ENCODE data around the gene NDFIP1.
"Not testable (repeated sequence)": the region's sequence is repeated elsewhere in the genome, so short reads cannot be mapped to it uniquely, and the experiment has no call there.

NDFIP1 gene

DNA sequence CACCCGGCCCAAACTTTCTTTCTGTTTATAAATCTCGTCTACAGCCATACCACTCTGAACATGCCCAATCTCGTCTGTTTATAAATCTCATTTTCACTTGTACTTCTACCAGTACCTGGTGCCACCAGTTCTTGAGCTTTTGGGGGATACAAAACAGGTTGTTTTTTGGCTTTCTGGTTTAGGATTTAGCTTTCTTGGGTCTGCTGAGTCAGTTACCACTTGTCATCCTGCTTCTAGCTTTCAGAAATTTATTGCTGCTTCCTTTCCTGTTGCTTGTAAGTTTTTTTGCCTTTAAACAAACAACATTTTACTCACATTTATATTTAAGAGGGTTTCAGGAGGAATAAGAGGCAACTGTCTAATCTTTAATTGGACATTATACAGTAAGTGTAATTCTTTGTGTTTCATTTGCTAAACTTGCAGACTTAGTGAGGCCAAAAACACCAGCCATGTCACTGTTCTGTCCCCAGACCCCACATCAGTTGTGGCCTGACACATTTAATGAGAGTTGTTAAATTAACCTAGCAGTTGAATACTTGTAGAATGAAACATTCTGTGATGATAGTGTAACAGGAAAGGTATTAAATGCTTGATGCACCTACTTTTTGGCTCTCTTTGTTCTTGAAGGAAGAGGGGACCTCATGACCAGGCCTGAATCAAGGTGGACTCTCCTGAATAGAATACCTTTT is 11.8 kb downstream of the NDFIP1 start:
- no peak for DNase-seq

GRCh38 chr5:142122121-142122520 is 13.5 kb downstream of the NDFIP1 start:
- DNase-seq: no peak

- DNase-seq: no peak
Observed at GRCh38 chr5:142125378-142125777, 16.8 kb downstream of the NDFIP1 start.

GRCh38 chr5:142125963-142126362 is 17.4 kb downstream of the NDFIP1 start:
- DNase-seq: no peak

- no peak for DNase-seq
Observed at GRCh38 chr5:142128675-142129208, 20.2 kb downstream of the NDFIP1 start.

GRCh38 chr5:142129446-142130066 is 21.0 kb downstream of the NDFIP1 start:
- DNase-seq: no peak

DNA sequence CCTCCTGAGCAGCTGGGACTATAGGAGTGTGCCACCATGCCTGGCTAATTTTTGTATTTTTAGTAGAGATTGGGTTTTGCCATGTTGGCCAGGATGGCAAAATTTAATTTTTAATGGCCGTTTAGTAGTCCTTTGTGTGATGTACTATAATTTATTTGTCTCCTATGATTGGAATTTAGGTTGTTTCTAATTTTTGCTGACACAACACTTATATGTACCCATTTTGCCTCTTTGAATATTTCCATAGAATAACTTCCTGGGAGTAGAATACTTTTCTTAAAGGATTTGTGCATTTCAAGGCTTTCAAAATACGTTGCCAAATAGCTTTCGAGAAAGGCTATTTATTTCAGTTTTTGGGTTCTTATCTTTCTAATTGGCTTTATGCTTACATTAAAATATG is 22.8 kb downstream of the NDFIP1 start:
- DNase-seq: no peak

DNA sequence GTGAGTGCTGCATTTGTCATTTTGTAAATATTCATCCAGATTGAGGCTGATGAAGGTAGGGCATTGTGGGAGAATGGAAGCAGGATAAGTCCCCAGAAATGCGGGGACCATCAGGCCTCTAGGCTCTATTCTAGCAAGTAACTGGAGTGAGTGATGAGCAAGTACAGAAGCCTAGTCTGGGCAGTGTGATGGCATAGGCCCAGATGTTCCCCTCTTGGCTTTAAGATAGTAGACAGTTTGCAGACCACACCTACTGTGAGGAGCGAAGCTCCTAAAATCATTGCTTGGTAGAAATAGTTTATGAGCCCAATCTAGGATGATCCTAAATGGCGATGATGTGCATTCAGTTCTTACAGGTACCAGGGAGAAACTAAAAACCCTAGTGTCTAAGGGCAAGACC is 24.3 kb downstream of the NDFIP1 start:
- no peak for DNase-seq

DNA sequence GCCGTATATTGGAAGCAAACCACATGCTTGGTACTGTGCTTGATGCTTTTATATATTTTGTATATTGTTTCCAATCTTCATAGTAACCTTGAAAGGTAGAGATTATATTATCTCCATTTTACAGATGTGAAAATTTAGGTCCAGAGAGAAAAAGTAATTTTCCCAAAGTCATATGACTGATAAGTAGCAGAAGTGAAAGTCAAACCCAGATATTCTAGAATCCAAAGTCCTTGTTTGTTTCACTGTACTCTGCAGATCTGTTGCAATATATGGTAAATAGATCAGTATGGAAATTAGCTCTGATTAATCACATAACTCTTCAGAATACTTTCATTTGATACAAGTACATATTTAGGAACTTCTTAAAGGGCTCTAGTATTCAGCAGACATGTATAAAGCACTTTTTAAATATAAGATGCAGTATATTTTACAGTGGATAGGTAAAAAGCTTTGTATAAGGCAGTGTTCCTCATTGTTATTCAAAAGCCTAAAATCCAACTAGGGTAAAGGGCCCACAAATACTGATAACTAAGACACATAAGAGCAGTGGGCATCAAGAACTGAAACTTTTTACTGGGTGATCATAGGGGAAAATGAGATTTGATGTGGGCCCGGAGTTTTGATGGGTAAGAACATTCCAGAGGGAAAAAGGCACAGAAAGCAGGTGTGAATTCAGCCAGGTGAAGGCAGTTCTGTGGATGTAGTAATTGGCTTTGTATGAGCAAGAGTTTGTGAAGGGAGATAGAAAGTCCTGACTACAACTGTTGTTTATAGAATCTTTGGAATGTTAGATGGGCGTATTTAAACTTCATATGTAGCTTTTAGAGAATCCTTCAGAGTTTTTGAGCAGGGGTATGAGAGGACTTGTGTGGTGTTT is 25.0 kb downstream of the NDFIP1 start:
- DNase-seq: no peak

DNA sequence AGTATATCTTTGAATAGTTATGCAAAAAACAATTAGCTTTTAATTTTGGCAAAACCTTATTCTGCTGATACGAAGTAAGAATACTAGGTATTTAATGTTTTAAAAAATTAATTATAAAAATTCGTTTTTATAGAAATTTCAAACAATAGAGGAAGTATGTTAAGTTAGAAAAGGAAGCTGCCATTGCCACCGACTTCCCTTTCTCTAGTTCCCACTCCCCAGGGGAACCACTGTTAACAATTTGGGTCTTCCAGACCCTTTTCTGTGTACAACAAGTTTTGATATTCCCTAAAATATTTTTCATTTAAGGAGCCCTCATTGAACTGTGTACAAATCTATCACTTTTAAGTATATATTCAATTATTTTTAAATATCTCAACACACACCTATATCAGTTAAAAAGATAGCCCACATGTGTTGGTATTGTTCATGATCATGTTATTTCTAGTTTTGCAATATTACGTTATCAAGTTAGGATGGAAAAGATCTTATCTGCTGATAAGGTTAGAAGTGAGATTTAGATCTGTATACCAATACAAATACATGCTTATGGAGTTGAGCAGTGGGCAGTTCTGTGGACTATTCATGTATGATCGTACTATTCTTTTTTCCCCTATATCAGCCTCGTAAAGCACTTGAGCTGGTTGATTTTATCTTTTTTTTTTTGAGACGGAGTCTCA is 25.9 kb downstream of the NDFIP1 start:
- DNase-seq: no peak

- DNase-seq: no peak
Observed at GRCh38 chr5:142141463-142141862, 32.9 kb downstream of the NDFIP1 start.

GRCh38 chr5:142143878-142144277 is 35.3 kb downstream of the NDFIP1 start:
- DNase-seq: no peak

DNA sequence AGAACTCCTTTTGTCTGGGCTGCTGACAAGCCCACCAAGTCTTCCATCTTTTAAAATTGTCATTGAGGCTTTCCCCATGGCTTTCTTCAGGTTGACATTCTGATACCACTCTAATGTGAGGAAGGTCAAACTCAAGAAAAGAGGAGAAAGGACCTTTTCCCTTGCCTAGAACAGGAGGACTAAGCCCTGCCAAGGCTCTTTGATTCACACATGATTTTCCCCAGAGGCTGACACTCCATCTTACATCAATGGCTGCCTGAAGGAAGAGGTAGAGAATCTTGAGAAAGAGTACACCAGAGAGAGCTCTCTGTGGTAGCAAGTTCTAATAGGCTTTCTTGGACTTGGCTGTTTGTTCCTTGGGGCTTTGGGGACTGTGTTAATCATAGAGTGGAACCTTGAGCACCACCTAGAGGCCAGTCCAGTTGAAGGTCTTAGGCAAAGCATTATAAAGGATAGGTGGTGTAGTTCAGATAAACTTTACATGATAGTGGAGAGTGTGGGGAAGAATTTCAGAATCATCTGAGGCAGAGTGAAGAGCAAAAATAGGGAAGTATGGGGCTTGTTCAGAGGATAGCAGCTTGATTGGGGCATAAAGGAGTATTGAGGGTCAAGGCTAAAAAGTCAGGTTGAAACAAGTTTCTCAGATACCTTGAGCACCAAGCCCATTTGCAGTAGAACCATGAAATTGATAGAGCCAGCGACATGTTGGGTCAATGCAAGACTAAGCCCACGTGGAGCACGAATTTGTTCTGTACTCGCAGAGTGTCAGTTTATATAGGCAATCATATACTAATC is 36.7 kb downstream of the NDFIP1 start:
- no peak for DNase-seq

- no peak for DNase-seq
Observed at GRCh38 chr5:142149363-142149762, 40.8 kb downstream of the NDFIP1 start.

- DNase-seq: no peak
Observed at GRCh38 chr5:142150431-142150830, 41.9 kb downstream of the NDFIP1 start.

DNA sequence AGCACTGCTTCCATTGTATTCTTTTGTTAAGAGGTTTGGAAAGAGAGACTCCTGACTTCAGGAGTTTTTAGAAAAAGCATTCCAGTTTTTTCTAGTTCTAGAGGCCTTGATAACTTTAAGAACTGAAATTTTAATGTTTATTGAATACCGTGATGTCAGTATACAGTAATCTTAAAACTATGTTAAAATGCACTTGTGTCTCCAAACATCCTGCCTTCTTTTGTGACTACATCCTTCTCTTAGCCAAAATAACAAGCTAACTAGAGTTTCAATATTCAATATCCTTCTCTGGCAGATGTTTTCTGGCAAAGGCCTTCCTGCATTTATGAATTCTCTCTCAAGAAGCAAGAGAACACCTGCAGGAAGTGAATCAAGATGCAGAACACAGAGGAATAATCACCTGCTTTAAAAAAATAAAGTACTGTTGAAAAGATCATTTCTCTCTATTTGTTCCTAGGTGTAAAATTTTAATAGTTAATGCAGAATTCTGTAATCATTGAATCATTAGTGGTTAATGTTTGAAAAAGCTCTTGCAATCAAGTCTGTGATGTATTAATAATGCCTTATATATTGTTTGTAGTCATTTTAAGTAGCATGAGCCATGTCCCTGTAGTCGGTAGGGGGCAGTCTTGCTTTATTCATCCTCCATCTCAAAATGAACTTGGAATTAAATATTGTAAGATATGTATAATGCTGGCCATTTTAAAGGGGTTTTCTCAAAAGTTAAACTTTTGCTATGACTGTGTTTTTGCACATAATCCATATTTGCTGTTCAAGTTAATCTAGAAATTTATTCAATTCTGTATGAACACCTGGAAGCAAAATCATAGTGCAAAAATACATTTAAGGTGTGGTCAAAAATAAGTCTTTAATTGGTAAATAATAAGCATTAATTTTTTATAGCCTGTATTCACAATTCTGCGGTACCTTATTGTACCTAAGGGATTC is 43.1 kb downstream of the NDFIP1 start:
- no peak for DNase-seq

- DNase-seq: no peak
Observed at GRCh38 chr5:142152384-142152732, 43.8 kb downstream of the NDFIP1 start.

DNA sequence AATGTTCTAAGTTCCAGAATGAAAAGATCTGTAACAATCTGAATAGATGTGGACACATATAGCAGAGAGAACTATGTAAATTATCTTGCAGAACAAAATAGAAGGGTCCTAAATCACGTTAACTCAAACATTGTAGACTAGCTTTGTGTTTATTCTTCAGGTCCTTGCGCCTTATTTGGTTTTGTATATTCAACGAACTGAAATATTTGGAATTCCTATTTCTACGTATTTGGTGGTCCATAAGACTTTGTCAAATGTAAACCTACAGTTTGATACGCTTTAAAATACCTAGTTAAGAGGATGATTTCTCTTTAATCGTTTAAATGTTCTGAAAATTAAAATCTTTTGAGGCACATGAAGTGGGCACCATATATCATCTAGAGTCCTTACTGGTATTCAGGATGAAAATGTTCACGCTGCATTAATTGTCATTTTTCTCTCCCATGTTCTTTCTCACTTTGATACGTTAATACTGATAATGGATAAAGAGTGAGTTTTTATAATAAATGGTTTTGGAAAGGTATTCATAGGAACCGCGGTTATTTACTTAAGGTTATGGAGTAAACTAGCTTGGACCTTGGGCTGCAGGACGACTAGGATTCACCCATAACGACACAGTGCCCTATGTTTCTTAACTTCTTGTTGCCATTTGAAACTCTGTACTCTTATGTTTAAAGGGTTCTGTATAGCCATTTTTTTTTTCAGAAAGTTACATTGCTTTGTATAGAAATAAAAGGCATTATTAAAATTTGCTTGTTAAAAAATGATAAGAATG is 45.3 kb downstream of the NDFIP1 start:
- no peak for DNase-seq

- DNase-seq: not testable (repeated sequence)
Observed at GRCh38 chr5:142154449-142154841, 45.9 kb downstream of the NDFIP1 start.

GRCh38 chr5:142156839-142157463 is 48.4 kb downstream of the NDFIP1 start:
- DNase-seq: no peak

All from NCI-H2081 treated with DMSO at 0.1 percent for 48 hours (cell line).